Gastroesophageal sphincter (tissue), 4 donors: ENCODE results near the gene CFAP77. TPM values are rescaled to one million over a fixed set of nuclear protein-coding genes. Genes with fewer than 3 reads are reported as not detected.

Experiments used
- ATAC-seq: fragments of 150-250 bp; one replicate; pipeline ENCODE4 v1.9.1; 2016; ENCODE audit warnings: mild to moderate bottlenecking, moderate library complexity
- H3K27ac ChIP-seq, 4 donors: fragments of 200-600 bp; sonication (generic) in 3 of 4; 1 replicate in 3 of 4; 2 replicates in 1 of 4; pipeline ENCODE4 v1.5.1; 2016 to 2019
- H3K27me3 ChIP-seq: fragments of 200-600 bp; sonication (generic); one replicate; pipeline ENCODE4 v1.5.1; 2019
- H3K36me3 ChIP-seq, 2 donors: fragments of 200-600 bp; sonication (generic); one replicate each; pipeline ENCODE4 v1.5.1; 2019; ENCODE audit warnings: control low read depth in 1 of 2
- H3K4me1 ChIP-seq, 3 donors: fragments of 200-600 bp; sonication (generic); 1 replicate in 2 of 3; 2 replicates in 1 of 3; pipeline ENCODE4 v1.5.1; 2016 to 2019; ENCODE audit warnings: control low read depth in 2 of 3
- H3K4me3 ChIP-seq, 2 donors: fragments of 200-600 bp; sonication (generic); one replicate each; pipeline ENCODE4 v1.5.1; 2019; ENCODE audit warnings: mild to moderate bottlenecking in 1 of 2, moderate library complexity in 1 of 2
- H3K9me3 ChIP-seq, 3 donors: fragments of 200-600 bp; sonication (generic); one replicate each; pipeline ENCODE4 v1.5.1; 2017 to 2019; ENCODE audit warnings: control low read depth in 2 of 3
- EP300 ChIP-seq: sonication (generic); formaldehyde crosslinking; IDR thresholded peaks from one replicate; pipeline ENCODE4 v1.6.1; 2017; ENCODE audit warnings: antibody characterized with exemption, mild to moderate bottlenecking
- POLR2A ChIP-seq, 2 donors: fragments of 450-650 bp; IDR thresholded peaks; one replicate each; pipeline ENCODE4 v1.6.1; 2017; ENCODE audit warnings: antibody characterized with exemption in 2 of 2, mild to moderate bottlenecking in 2 of 2, moderate library complexity in 1 of 2
- POLR2AphosphoS5 ChIP-seq: sonication (generic); formaldehyde crosslinking; IDR thresholded peaks from one replicate; pipeline ENCODE4 v1.6.1; 2017; ENCODE audit warnings: antibody characterized with exemption
- WGBS, 2 donors: methylation state at CpG; one replicate each; pipeline ENCODE4 v1.1.5; 2018; ENCODE audit warnings: low coverage in 1 of 2; 5-methylcytosine and 5-hydroxymethylcytosine counted together
- total RNA-seq, 4 donors: library from RNA; depleted of rRNA; stranded (reverse); fragments of >200 nt; gene quantifications; one replicate each; pipeline ENCODE4 v1.1.0, GENCODE V29; 2016
- TF ChIP-seq, protein P1 (sequence below), 4 experiments: fragments of 200-600 bp in 2 of 4; fragments of 450-650 bp in 2 of 4; sonication (generic) in 1 of 4; IDR thresholded peaks; one replicate each; pipeline ENCODE4 v1.5.1; 2017 to 2019; ENCODE audit warnings: antibody characterized with exemption in 4 of 4, mild to moderate bottlenecking in 2 of 4, moderate library complexity in 2 of 4

CFAP77 gene
- total RNA-seq, 4 donors from 2014 or later: not detected

DNA sequence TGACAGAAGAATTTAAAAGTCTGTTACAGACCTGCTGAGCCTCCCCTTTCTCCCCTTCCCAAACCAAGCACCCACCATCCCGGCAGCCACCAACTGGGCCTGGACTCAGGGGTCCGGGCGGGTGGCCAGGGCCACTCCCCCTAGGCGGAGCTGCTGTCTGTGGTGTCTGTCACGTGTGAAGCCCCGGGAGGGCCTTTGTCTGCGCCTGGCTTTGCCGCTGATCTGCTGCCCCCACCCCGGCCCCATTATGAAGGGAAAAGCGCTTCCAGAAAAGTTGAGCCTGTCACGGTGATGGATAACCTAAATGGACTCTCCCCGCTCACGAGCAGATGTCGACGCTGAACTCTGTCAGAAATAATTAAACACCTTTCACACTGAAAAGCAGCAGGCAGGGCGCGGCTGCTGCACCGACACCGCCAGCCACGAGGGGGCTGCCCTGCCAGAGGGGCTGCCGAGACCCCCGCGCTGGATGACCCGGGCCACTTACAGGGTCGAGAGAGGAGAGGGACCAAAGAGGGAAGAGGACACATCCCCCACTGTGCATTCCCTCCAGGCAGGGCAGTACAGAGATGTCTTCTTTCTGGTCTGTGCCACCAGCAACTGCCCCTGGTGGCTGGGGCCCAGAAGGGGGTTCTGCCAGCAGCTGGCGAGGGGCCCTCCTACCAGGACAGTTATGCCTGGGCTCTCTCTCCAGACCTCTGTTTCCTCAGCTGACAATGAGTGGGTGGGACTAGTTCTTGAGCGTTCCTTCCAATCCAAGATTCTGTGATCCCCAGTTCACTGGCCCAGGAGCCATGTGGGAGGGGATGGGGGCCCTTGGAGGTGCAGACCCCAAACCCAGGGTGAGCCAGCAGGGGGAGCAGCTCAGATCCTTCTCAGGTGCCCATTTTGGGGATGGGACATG, 136.4 kb downstream of the CFAP77 start:
- Histone ChIP-seq H3K27me3 (peaks cover 78% of the 10 kb centered on the region), H3K4me3 (peak overlapping the region in 1 of 2 donors; percentile 7), H3K36me3 (no peaks in the 10 kb centered on the region), H3K27ac (no peak overlapping the region), H3K4me1 (peaks cover 0 to 10% (median 0%) of the 10 kb centered on the region in 3 donors), H3K9me3 (no peaks in the 10 kb centered on the region)
- 5% methylated on average over 4 of the region's 27 CpGs; no CpG with 5 or more reads in 1 of the 2 donors for WGBS, 2 donors
- ATAC-seq: no peak
- TF ChIP-seq, protein P1, sequence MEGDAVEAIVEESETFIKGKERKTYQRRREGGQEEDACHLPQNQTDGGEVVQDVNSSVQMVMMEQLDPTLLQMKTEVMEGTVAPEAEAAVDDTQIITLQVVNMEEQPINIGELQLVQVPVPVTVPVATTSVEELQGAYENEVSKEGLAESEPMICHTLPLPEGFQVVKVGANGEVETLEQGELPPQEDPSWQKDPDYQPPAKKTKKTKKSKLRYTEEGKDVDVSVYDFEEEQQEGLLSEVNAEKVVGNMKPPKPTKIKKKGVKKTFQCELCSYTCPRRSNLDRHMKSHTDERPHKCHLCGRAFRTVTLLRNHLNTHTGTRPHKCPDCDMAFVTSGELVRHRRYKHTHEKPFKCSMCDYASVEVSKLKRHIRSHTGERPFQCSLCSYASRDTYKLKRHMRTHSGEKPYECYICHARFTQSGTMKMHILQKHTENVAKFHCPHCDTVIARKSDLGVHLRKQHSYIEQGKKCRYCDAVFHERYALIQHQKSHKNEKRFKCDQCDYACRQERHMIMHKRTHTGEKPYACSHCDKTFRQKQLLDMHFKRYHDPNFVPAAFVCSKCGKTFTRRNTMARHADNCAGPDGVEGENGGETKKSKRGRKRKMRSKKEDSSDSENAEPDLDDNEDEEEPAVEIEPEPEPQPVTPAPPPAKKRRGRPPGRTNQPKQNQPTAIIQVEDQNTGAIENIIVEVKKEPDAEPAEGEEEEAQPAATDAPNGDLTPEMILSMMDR (IDR thresholded peaks at IDR 0.05): peak in 2 of 4 experiments; percentile 9 to 23
- TF ChIP-seq POLR2AphosphoS5: no peak

DNA sequence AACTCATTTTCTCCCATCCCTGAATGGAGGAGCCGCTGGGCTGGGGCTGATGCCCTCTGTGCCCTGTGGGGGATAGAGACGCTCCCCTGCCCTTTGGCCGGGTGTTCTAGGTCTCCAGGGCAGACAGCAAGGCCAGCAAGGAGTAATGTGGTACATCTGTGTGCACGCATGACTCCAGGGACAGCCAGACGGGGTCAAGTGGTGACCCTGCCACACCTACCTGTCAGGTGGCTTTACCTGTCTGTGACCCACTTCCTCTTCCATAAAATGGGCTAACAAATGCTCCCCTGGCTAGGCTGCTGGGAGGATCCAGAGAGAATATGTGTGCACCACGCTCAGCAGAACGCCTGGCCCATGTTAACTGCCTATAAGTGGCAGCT, 137.0 kb downstream of the CFAP77 start:
- Histone ChIP-seq H3K4me1 (peaks cover 0 to 10% (median 0%) of the 10 kb centered on the region in 3 donors), H3K36me3 (no peaks in the 10 kb centered on the region), H3K4me3 (no peak overlapping the region), H3K27ac (no peak overlapping the region), H3K9me3 (no peaks in the 10 kb centered on the region), H3K27me3 (peaks cover 83% of the 10 kb centered on the region)
- no peak for ATAC-seq
- WGBS, 2 donors: 90% methylated on average over 2 of the region's 7 CpGs; no CpG with 5 or more reads in 1 of the 2 donors
- TF ChIP-seq POLR2AphosphoS5 (no peak), POLR2A (IDR thresholded peaks at IDR 0.05) (no peak), EP300 (no peak)
- TF ChIP-seq, protein P1 (IDR thresholded peaks at IDR 0.05): no peak

DNA sequence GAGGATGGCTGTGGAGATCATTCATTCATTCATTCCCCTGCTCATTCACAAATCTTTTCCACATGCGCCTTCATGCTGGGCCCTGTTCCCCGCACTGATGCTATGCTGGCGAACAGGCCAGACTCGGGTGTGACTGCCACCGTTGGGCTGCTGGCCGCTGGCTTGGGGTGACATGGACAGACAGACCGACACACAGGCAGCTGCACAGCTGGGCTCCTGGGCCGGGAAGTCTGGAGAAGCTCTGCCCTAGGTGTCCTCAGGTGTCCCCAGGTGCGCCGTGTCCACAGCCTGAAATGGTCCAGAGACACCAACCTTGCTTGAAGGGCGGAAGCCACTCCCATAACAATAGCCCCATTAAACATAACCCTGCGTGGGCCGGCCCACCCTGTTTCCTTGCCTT, 137.4 kb downstream of the CFAP77 start:
- no peaks in the 10 kb centered on the region for H3K36me3 ChIP-seq
- no peak overlapping the region for H3K4me3 ChIP-seq
- TF ChIP-seq EP300 (no peak), POLR2AphosphoS5 (no peak), POLR2A (IDR thresholded peaks at IDR 0.05) (no peak)
- TF ChIP-seq, protein P1 (IDR thresholded peaks at IDR 0.05): no peak
- H3K27ac ChIP-seq: no peak overlapping the region
- WGBS, 2 donors: 87% methylated on average over 4 of the region's 13 CpGs; no CpG with 5 or more reads in 1 of the 2 donors
- peaks cover 81% of the 10 kb centered on the region for H3K27me3 ChIP-seq
- peaks cover 0 to 10% (median 0%) of the 10 kb centered on the region in 3 donors for H3K4me1 ChIP-seq
- no peaks in the 10 kb centered on the region for H3K9me3 ChIP-seq
- ATAC-seq: no peak

DNA sequence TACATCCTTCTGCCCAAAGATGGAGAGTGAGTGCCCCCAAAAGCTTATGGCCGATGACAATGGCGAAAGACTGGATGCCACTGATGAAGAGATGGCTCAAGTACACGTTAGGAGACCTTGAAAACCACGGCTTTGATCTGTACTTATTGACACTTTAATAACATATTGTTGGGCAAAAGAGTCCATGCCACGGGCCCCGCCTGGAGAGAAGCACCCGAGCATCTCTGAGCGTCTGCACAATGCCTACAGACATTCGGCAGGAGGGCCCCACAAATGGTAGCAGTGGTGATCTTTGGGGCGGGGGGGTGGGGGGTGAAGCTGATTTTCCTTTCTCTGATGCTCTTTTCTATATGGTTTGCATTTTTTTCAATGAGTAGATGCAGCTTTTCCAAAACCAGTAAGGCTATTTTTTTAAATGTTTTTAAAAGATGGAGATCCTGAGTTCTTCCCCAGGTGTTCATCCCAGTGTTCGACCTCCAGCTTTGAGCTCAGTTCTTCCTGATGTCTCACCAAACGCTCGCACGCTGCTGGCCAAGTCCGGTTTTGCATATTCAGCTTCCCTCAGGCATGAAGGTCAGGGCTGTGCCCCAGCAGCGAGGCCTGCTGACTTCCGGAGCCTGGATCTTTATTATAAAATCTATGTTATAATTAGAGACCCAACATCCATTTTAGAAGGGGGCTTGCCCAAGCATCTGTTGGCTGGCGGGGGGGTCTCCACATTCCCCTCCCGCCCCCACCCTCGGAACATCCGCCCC, 138.1 kb downstream of the CFAP77 start:
- H3K27ac ChIP-seq: no peak overlapping the region
- no peak overlapping the region for H3K4me3 ChIP-seq
- WGBS, 2 donors: 55 to 65% methylated on average over 6 to 10 of the region's 21 CpGs
- H3K4me1 ChIP-seq: peaks cover 0 to 10% (median 0%) of the 10 kb centered on the region in 3 donors
- no peak for TF ChIP-seq EP300
- no peak for TF ChIP-seq POLR2A (IDR thresholded peaks at IDR 0.05)
- TF ChIP-seq, protein P1 (IDR thresholded peaks at IDR 0.05): no peak
- no peak for TF ChIP-seq POLR2AphosphoS5
- no peaks in the 10 kb centered on the region for H3K9me3 ChIP-seq
- no peaks in the 10 kb centered on the region for H3K36me3 ChIP-seq
- ATAC-seq: no peak
- peaks cover 75% of the 10 kb centered on the region for H3K27me3 ChIP-seq
